ENCODE results near the gene GRB7. TPM values are rescaled to one million over a fixed set of nuclear protein-coding genes. Genes with fewer than 3 reads are reported as not detected.

Gene GRB7
- polyA plus RNA-seq, 1 donor = 35.9 TPM

- Histone ChIP-seq H3K27me3 (ENCODE audit: control insufficient read depth, insufficient read depth, low read length) (peaks cover 5% of the 10 kb centered on the region), H3K9me3 (ENCODE audit: control insufficient read depth, low read depth, low read length) (no peaks in the 10 kb centered on the region), H3K27ac (ENCODE audit: low read length) (no peak overlapping the region), H3K4me1 (ENCODE audit: control insufficient read depth, insufficient read depth, low read length) (no peaks in the 10 kb centered on the region), H3K36me3 (ENCODE audit: control insufficient read depth, insufficient read depth, low read length) (no peaks in the 10 kb centered on the region), H3K4me3 (ENCODE audit: low read length) (no peak overlapping the region)
- 80% methylated on average over 3 of the region's 8 CpGs for WGBS (ENCODE audit: insufficient coverage, low lambda C conversion rate)
- no peak for DNase-seq
These were observed 50.2 kb downstream of the GRB7 start for GRCh38 chr17:39787743-39788484.

DNA sequence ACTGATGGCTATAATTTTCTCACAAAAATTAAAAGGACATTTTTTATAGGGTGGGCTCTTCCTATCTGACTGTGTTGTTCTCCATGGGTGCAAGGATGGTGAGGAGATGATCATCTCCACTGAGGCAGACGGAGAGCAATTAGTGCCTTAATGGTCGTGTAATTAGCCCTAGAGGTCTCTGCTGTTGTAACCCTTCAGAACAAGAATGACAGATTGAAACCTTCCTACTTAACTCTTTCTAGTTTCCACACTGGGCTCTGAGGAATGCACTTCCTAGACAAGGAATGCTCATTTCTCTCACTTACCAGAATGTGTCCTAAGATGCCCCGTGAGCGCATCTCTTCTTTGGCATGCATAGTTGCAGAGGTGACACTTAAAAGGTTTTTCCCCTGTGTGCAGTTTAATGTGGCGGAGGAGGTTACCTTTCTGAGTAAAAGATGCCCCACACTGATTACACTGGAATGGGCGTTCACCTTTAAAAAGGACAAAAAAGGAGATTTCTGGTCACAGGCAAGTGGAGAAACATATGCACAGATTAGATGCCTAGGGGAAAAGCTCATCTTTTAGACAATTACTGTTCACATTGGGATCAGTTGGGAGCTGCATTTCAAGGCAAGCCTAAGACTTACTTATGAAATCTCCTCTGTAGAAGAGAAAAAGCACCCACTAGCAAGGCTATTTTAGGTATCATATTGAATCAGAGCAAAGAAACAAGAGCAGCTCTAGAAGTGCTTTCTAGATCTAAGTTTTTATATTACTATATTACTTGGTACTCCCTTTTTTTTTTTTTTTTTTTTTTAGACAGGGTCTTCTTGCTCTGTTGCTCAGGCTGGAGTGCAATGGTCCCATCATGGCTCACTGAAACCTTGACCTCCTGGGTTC, 53.6 kb downstream of the GRB7 start:
- no peak for DNase-seq
- Histone ChIP-seq H3K4me1 (ENCODE audit: control insufficient read depth, insufficient read depth, low read length) (no peaks in the 10 kb centered on the region), H3K9me3 (ENCODE audit: control insufficient read depth, low read depth, low read length) (no peaks in the 10 kb centered on the region), H3K4me3 (ENCODE audit: low read length) (no peak overlapping the region), H3K27me3 (ENCODE audit: control insufficient read depth, insufficient read depth, low read length) (peaks cover 5% of the 10 kb centered on the region), H3K36me3 (ENCODE audit: control insufficient read depth, insufficient read depth, low read length) (no peaks in the 10 kb centered on the region), H3K27ac (ENCODE audit: low read length) (no peak overlapping the region)
- no CpG with 5 or more reads among the region's 6 CpGs for WGBS (ENCODE audit: insufficient coverage, low lambda C conversion rate)

GRCh38 chr17:39792526-39793221, 54.9 kb downstream of the GRB7 start:
- no peaks in the 10 kb centered on the region for H3K9me3 ChIP-seq (ENCODE audit: control insufficient read depth, low read depth, low read length)
- WGBS (ENCODE audit: insufficient coverage, low lambda C conversion rate) = 91% methylated on average over 5 of the region's 10 CpGs
- no peak for DNase-seq
- no peaks in the 10 kb centered on the region for H3K36me3 ChIP-seq (ENCODE audit: control insufficient read depth, insufficient read depth, low read length)
- H3K4me1 ChIP-seq (ENCODE audit: control insufficient read depth, insufficient read depth, low read length) = no peaks in the 10 kb centered on the region
- H3K4me3 ChIP-seq (ENCODE audit: low read length) = no peak overlapping the region
- peaks cover 5% of the 10 kb centered on the region for H3K27me3 ChIP-seq (ENCODE audit: control insufficient read depth, insufficient read depth, low read length)
- no peak overlapping the region for H3K27ac ChIP-seq (ENCODE audit: low read length)

- DNase-seq = no peak
- 88% methylated on average over 1 of the region's 3 CpGs for WGBS (ENCODE audit: insufficient coverage, low lambda C conversion rate)
- Histone ChIP-seq H3K4me1 (ENCODE audit: control insufficient read depth, insufficient read depth, low read length) (no peaks in the 10 kb centered on the region), H3K27ac (ENCODE audit: low read length) (no peak overlapping the region), H3K4me3 (ENCODE audit: low read length) (no peak overlapping the region), H3K9me3 (ENCODE audit: control insufficient read depth, low read depth, low read length) (no peaks in the 10 kb centered on the region), H3K27me3 (ENCODE audit: control insufficient read depth, insufficient read depth, low read length) (peaks cover 5% of the 10 kb centered on the region), H3K36me3 (ENCODE audit: control insufficient read depth, insufficient read depth, low read length) (no peaks in the 10 kb centered on the region)
These were observed 55.6 kb downstream of the GRB7 start for GRCh38 chr17:39793301-39793872.

DNA sequence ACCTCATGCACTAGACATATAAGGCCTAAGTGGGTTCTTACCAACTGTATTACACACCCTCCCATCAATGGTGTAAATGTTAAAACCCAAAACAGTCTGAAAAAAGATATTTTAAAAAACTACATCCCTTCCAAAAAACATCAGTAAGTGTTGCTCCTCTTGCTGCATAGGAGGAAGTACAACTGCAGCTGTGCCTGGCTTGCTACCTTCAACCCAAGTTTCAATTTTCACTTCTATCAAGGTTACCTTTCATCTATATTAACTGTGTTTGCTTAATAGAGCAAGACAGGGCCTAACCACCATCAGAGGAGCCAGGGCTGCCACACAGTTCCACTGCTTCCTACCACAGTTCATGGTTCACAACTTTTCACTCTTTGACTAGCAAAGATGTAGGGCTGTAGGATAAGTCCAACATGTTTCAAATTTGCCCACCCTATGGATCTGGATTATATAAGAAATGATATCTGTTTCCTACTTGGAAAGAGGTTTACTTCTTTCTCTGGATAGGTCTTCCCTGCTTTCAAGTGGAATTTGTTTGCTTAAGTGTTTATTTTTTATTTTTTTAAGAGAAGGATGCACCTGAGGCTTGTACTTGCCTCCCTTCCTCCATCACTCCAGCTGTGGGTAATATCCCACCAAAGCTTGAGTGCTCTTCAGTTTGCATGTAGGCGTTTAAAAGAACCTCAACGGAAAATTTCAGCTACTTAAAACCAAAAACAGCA, 56.7 kb downstream of the GRB7 start:
- Histone ChIP-seq H3K27me3 (ENCODE audit: control insufficient read depth, insufficient read depth, low read length) (peaks cover 5% of the 10 kb centered on the region), H3K36me3 (ENCODE audit: control insufficient read depth, insufficient read depth, low read length) (no peaks in the 10 kb centered on the region), H3K27ac (ENCODE audit: low read length) (no peak overlapping the region), H3K4me3 (ENCODE audit: low read length) (no peak overlapping the region), H3K4me1 (ENCODE audit: control insufficient read depth, insufficient read depth, low read length) (no peaks in the 10 kb centered on the region), H3K9me3 (ENCODE audit: control insufficient read depth, low read depth, low read length) (no peaks in the 10 kb centered on the region)
- 94% methylated on average over 2 of the region's 2 CpGs for WGBS (ENCODE audit: insufficient coverage, low lambda C conversion rate)
- no peak for DNase-seq

Other genes with a start within 250 kb of the GRB7 start
- gene NEUROD2, start 130.0 kb upstream of the GRB7 start, polyA plus RNA-seq = 0.01 TPM
- gene PPP1R1B, start 111.0 kb upstream of the GRB7 start, polyA plus RNA-seq = 20.4 TPM
- gene STARD3, start 100.8 kb upstream of the GRB7 start, polyA plus RNA-seq = 57.9 TPM
- 2.2 TPM for gene TCAP, start 72.6 kb upstream of the GRB7 start, polyA plus RNA-seq
- gene PNMT, start 69.5 kb upstream of the GRB7 start, polyA plus RNA-seq = 2.1 TPM
- 31.8 TPM for gene PGAP3, start 49.9 kb upstream of the GRB7 start, polyA plus RNA-seq
- 175 TPM for gene ERBB2, start 37.9 kb upstream of the GRB7 start, polyA plus RNA-seq
- gene MIEN1, start 7.4 kb upstream of the GRB7 start, polyA plus RNA-seq = 43.8 TPM
- 2.4 TPM for gene IKZF3, start 126.4 kb downstream of the GRB7 start, polyA plus RNA-seq
- gene ZPBP2, start 130.3 kb downstream of the GRB7 start, polyA plus RNA-seq = 0.03 TPM
- 59.7 TPM for gene GSDMB, start 180.7 kb downstream of the GRB7 start, polyA plus RNA-seq
- gene ORMDL3, start 189.7 kb downstream of the GRB7 start, polyA plus RNA-seq = 69.6 TPM
- not detected for gene LRRC3C, start 189.8 kb downstream of the GRB7 start, polyA plus RNA-seq
- 0.24 TPM for gene GSDMA, start 225.1 kb downstream of the GRB7 start, polyA plus RNA-seq
- gene PSMD3, start 242.9 kb downstream of the GRB7 start, polyA plus RNA-seq = 73.3 TPM